ENCODE data around the gene SLC28A1.

SLC28A1 gene

DNA sequence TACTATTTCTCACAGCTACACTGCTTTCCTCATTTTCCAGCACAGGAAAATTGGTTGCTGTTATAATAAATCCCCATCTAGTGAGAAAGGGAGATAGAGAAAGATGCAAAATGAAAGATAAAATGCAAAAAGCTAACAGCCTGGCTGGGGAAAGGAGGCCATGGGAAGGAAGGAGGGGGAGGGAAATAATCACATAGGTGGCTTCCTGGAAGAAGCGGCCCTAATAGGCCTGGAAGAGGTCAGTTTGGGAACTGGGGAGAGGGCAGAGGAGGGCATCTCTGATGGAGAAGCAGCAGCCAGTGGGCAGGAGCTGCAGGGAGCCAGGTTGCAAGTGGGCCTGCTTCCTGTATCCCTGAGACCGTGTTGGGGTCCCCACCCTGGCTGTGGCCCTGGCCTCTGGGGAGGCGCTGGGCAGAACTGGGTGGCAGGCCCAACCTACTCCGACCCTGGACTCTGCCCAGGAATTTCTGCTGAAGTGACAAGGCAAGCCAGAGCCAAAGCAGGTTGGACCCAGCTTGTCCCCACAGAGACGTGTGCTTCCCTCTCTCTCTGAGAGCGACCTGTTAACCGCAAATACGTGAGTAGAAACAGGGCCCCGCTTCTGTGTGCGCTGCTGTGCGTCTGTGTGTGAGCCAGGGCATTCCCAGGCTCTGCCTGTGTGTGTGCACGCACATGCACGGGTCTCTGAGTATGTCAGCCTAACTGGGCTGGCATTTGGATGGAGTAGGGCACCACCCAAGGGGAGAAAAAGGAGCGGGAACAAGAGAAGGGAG lies 1.9 kb downstream of the SLC28A1 start:
- no peak for DNase-seq (ENCODE audit: low read depth, low spot score)

DNA sequence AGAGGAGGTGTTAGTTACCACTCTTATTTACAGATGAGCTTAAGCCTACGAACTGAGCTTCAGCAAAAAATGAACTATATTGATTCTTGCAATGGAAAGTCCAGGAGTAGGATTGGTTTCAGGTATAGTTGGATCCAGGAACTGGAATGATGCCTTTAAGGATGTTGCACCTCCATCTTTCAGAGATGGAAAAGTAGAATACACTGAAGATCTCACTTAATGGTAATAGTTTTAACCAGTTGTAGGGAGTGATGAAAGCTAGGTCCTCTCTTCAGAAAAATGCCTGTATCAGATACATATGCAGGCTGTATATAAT lies 2.5 kb downstream of the SLC28A1 start:
- no peak for DNase-seq (ENCODE audit: low read depth, low spot score)

DNA sequence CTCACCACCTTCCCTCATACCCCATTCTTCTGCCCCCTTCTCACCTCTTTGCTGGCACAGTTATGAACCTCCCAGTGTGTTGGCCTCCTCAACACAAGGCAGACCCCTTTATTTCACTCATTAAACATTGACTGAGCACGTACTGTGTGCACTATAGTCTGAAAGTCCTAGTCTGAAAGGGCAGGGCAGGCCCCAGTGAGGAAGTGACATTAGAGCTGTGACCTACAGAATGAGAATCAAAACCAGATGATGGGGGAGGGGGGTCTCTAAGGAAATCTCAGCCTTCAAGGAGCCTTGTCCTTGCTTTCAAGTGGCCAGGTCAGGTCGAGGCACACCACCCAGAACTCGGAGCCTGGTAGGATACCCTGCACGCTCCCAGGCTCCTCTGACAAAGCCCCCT lies 3.5 kb downstream of the SLC28A1 start:
- DNase-seq (ENCODE audit: low read depth, low spot score), result no peak

DNA sequence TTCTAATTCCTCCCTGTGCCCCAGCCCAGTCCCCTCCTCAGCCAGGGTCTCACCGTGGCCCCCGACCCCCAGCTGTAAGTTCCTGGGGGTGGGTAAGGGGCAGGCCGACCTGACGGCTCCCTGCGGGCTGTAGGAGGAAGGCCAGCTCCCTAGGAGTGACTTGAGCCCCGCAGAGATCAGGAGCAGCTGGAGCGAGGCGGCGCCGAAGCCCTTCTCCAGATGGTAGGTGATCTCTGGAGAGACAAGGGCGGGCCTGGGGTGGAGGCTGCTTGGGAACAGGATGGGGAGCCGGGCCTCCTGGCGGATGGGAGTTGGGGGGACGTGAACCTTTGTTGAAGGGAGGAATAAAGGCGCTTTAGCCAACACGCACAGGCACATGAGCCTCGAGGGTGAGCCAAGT lies 4.2 kb downstream of the SLC28A1 start:
- no peak for DNase-seq (ENCODE audit: low read depth, low spot score)

DNA sequence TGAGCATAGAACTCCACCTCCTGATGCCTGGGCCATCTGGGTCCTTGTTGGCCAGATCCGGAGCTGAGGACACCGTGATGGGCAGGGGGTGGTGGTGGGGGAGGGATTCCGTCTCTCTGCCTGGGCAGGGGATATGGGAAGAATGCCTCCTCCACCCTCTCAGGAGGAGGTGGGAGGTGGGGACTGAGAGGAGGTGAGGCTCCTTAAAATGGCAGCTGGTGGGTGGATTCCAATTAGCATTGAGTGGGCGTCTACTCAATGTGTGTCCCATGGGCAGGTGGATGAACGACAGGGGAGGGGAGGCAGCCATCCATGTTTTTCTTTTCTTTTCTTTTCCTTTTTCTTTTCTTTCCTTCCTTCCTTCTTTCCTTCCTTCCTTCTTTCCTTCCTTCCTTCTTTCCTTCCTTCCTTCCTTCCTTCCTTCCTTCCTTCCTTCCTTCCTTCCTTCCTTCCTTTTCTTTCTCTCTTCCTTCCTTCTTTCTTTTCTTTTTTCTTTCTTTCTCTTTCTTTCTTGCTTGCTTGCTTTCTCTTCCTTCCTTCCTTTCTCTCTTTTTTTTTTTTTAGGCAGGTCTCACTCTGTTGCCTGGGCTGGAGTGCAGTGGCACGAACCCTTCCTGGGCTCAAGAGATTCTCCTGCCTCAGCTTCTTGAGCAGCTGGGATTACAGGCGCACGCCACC lies 5.0 kb downstream of the SLC28A1 start:
- no peak for DNase-seq (ENCODE audit: low read depth, low spot score)

DNA sequence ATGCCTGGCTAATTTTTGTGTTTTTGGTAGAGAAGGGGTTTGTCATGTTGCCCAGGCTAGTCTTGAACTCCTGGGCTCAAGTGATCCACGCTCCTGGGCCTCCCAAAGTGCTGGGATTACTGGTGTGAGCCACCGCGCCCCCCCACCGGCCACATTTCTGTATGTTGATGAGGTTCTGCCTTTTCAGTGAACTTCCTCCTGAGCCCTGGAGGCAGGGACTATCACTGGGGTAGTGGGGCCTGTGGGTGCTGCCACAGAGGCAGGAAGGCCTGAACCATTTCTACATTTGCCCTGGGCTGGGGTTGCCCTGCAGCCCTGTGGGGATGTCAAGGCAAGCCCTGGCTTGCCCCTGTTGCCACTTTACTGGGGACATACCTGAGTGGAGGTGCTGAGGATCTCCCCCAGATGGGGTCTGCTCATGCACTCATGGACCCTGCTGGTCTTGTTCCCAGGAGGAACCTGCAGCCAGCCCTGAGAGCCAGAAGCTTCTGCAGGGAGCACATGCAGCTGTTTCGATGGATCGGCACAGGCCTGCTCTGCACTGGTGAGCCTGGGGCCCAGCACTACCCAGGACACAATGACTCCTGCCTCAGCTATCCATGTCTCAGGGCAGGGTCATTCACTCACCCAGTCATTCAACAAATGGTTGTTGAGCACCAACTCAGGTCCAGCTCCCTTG lies 5.7 kb downstream of the SLC28A1 start:
- no peak for DNase-seq (ENCODE audit: low read depth, low spot score)

DNA sequence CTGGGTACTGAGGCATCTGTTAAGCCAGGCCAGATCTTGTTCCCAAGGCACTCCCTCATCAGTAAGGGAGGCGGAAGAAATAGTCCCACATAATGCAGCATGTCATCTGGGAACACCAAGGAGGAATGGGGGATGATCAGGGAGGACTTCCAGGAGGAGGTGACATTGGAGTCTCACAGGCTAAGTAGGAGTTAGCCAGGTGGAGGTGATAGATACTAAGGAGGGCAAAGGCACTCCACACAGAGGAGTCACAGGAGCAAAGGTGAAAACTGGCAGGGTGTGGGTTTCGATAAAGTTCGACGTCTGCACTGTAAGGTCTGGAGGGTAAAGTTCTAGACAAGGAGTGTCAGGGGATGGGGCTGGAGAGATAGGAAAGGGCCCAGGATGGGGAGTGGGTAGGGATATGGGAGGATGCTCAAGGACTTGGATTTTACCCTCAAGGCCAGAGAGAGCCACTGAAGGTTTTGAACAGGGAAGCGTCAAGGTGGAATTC lies 6.3 kb downstream of the SLC28A1 start:
- DNase-seq (ENCODE audit: low read depth, low spot score), result no peak

DNA sequence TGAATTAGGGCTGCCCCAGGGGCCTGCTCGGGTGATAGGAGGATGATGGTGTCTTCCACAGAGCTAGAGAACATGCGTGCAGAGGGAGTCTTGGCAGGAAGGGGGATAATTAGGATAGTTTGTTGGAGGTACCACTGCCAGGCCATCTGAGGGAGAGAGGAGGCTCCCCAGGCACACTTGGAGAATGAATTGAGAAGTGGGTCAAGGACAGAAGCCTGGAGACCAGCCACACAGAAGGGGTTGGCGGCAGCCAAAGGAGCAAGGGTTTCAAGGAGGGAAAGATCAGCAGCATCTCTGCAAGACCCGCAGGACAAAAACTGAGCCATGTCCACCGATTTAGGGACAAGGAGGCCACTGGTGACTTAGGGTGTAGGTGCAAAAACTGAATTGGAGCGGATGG lies 6.9 kb downstream of the SLC28A1 start:
- no peak for DNase-seq (ENCODE audit: low read depth, low spot score)

DNA sequence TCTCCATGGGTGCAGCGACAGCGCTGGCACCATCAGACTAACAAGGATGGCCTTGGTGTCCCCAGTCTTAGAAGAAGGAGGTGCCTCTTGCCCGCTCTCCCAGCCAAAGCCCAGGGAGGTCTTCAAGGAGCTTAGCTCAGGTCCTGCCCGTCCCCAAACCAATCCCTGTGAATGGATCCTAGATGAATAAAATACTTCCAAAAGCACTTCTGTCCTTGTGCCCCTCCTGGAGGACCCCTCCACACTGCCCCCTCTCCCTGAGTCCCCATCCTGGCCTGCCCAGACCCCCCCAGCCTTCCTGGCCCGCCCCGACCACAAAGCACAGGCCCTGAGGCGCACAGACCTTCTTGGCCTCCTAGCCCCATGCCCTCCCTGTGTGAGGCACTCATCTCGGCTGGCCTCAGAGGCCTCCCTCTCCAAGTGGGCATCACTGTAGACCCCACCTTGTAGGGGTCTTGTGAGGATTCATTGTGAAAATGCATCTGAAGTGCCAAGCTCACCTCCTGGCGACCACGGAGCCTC lies 8.4 kb downstream of the SLC28A1 start:
- no peak for DNase-seq (ENCODE audit: low read depth, low spot score)

DNA sequence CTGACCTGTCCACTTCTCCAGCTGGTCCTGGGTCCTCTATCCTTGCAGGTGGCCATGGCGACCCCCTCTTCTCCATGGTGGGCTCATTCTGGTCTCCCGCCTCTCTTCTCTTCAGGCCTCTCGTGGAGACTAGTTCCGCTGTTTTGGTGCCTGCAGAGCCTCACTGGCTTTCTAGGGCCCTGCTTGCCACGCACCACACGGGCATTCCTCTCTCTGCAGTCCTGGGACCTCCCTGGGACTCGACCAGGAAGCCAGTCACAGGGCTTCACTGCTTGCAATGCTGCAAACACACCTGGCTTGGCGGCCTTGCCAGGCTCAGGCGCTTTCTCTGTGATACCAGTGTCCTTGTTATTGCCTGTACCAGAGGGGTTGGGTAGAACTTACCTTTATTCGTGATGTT lies 9.1 kb downstream of the SLC28A1 start:
- no peak for DNase-seq (ENCODE audit: low read depth, low spot score)

DNA sequence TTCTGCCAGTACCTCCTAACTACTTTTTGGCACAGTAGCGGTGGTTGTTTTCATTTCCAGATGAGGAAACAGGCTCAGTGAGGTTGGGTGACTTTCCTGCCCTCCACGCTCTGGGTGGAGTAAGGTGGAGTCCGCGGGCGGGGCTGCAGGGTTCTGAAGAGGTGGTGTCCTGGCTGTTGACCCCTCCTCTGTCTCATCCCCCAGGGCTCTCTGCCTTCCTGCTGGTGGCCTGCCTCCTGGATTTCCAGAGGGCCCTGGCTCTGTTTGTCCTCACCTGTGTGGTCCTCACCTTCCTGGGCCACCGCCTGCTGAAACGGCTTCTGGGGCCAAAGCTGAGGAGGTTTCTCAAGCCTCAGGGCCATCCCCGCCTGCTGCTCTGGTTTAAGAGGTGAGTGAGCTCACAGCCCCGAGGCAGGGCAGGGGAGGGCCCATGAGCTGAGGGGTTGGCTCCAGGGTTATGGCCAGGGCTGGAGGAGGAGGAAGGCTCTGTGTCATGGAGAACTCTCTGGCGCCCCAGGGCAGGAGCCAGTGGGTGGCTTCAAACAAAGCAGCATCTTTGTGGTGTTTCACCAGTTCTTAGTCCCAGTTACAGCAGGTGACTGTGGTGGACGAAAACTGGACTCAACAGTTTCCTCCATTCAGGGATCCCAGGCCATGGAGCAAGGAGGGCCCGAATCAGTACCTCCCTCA lies 10.4 kb downstream of the SLC28A1 start:
- DNase-seq (ENCODE audit: low read depth, low spot score), result peak; percentile 94

DNA sequence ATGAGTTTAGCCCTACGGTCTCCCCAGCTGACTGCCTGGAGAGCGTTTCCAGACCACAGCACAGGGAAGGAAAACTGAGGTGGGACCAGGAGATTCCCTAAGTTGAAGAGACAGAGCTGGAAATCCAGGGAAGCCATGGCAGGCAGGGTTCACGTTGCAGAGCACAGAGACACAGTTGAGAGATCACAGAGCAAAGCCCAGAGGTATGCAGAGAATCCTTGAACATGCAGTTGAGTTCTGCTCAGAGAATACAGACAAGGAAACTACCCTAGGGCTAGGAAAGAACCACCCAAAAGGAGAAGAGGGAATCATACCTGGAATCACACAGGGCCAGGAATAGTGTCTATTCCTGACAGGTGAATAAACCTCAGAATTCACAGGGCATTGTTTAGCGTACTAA lies 14.3 kb downstream of the SLC28A1 start:
- DNase-seq (ENCODE audit: low read depth, low spot score), result peak; percentile 45

DNA sequence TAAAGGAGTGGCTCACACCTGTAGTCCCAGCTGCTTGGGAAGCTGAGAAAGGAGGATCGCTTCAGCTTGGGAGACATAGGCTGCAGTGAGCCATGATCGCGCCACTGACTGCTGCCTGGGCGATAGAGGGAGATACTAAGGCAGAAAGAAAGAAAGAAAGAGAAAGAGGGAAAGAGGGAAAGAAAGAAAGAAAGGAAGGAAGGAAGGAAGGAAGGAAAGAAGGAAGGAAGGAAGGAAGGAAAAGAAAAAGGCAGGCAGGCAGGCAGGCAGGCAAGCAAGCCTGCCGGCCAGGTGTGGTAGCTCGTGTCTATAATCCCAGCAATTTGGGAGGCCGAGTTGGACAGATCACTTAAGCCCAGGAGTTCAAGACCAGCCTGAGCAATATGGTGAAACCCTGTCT lies 15.3 kb downstream of the SLC28A1 start:
- no peak for DNase-seq (ENCODE audit: low read depth, low spot score)

DNA sequence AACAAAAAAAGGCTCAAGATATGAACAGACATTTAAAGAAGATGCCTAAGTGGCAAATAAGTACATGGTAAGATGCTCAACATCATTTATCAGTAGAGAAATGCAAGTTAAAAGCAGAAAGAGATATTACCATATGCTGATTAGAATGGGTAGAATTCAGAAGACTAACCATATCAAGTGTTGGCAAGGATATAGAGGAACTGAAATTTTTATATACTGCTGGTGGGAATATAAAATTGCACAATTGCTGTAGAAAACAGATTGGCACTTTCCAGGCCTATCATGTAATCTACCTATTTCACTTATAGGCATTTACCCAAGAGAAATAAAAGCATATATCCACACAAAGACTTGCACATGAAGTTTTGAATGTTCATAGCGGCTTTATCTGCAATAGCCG lies 17.1 kb downstream of the SLC28A1 start:
- no peak for DNase-seq (ENCODE audit: low read depth, low spot score)

DNA sequence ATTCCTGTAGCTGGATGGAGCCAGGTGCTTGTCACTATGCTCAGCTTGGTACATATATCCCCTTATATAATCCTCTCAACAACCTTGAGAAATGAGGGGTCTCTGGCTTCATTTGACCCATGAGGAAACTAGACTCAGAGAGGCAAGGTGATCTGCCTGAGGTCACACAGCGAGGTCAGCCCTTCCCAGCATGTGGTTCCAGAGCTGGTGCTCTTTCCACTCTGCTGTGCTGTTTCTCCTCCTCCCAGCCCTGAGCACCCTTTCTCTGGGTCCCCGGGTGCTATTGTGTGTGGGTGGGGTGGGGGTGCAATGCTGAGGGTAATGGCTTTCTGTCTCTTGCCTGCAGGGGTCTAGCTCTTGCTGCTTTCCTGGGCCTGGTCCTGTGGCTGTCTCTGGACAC lies 19.3 kb downstream of the SLC28A1 start:
- DNase-seq (ENCODE audit: low read depth, low spot score), result no peak

DNA sequence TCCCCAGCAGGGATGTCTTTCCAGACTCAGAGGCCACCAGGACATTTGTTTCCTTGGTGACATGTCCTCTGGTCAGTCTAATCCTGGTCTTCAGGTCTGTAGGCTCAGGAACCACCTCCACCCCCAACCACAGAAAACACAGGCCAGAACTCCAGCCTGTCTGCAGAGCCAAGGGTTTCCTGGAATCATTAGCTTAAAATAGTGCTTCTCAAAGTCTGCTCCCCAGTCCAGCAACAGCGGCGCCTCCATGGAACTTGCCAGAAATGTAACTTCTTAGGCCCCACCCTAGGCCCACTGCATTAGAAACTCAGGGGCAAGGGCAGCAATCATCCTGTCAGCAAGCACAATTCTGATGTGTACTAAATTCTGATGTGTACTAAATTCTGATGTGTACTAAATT lies 20.0 kb downstream of the SLC28A1 start:
- DNase-seq (ENCODE audit: low read depth, low spot score), result no peak

DNA sequence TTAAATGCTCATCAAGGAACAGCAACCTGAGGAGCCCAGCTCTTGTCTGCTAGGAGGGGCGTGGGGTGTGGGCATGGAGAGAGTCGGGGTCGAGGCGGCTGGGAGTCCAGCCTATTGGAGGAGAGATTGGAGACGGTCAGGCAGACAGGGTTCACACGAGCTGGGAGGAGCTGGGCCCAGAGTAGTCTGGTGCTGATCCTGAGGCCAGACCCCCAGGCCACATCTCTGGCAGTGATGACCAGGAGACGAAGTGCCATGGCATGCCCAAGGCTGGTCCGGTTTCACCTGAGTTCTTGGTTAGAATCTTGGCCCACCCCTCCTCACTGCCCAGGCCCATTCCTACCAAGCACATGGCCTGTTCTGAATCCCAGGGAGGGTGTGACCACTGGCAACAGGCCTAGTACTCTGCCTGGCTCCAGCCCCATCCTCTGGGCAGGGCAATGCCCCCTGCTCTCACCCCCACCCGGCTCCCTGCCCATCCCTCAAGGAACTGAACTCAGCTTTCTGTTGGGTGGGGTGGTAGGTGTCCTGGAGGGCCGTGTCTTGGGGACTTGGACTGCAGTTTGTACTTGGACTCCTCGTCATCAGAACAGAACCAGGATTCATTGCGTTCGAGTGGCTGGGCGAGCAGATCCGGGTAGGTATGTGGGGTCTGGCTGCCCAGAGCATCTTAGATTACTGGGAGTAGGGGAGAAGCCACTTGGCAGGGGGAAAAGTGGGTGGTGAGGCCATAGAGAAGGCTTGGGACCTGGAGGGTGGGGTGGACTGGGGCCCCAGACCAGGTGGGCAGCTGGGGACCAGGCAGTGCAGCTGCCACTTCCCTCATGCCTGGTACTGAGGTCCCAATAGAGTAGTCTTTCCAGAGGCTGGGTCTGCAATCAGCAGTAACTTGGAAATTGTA lies 20.8 kb downstream of the SLC28A1 start:
- DNase-seq (ENCODE audit: low read depth, low spot score), result no peak

DNA sequence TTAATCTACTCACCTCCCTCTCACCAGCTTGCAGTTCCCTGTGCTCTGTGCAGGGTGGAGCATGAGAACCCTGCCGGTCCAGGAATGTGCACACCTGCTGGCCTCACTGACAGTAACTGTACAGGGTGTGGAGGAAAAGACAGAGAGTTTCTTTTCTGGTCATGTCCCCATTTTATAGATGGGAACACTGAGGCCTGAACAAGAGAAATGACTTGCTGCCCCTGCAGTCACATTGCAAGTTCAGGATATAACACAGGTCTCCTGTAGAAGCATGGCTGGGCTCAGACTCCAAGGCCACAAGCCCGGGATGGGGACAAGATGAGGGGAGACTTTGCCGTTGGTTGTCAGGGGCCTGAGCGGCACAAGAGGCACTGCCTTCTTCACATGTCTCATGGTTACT lies 23.3 kb downstream of the SLC28A1 start:
- DNase-seq (ENCODE audit: low read depth, low spot score), result no peak

DNA sequence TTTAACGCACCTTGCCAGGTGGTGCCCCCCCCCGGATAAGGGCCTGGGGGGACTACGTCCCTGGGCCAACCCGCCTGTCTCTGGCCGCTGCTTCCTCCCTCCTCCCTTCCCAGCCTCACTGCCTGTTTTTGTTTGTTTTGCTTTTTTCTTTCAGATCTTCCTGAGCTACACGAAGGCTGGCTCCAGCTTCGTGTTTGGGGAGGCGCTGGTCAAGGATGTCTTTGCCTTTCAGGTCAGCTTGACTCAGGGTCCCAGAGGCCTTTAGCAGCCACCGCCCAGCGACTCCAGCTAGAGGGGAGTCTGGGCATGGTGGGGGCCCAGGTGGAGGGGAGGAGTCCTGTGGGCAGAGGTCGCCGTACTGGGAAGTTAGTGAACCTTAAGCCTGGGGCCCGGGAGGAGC lies 24.1 kb downstream of the SLC28A1 start:
- DNase-seq (ENCODE audit: low read depth, low spot score), result peak; percentile 37

DNA sequence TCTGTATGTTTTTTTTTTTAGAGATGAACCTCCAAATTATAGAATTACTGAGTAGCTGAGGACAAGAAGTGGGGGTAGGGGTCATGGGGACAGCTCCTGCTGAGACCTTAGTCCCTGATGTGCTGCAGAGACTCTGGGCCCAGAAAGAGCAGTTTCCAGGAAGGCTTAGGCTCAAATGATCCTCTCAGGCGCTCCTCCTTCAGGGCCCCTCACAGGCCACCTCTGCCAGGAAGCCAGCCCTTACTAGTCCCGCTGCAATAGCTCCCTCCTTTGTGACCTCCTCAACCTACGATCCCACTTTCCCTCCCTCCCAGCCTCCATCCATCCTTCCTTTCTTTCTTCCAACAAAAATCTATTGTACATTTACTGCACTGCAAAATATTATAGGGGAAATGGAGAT lies 24.6 kb downstream of the SLC28A1 start:
- DNase-seq (ENCODE audit: low read depth, low spot score), result no peak

DNA sequence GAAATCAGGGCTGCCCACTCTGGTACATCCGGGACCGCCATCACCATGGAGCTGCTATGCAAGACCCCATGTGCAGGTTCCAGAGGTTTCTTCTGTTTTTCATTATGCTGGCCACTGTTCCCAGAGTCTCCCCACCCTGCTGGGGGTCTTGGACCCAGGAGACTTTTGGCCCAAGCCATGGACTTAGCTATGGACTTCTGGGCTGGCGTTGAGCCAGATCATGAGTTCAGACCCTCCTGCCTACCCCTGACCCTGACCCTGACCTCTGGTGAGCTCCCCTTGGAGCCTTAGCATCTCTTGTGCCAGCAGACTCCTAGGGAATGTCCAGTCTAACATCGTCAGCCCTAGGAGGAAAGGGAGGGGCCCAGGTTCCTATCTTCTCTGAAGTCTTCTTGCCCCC lies 25.3 kb downstream of the SLC28A1 start:
- DNase-seq (ENCODE audit: low read depth, low spot score), result no peak
